Measurements from ENCODE around the gene PUM2.

PUM2 gene

DNA sequence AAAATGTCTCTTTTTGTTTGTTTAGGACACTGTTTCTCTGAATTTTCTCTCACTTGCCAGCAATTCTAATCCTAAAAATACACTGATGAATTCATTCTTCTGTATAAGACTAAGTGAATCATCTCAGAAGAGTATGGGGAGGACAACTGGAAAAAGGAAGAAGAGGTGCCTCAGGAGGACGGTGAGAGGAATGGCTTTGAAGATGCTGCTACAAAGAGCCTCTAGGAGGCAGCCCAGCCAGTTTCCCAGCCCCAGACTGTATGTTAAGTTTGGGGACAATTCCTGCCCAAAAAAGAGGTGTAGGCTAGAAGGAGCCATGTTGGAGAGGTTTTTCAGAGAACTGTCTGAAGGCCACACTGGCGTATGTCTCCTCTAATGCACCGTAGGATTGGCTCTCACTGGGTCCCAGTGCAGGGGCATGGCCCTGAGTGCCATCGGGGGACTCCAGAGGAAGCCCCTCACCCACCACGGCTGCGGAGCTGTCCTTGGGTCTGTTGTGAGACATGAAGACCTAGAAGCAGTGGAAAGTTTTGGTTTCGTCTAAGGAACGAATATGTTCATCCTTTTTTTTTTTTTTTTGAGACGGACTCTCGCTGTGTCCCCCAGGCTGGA lies 122.6 kb downstream of the PUM2 start:
- no peak for DNase-seq

- DNase-seq, result no peak
Measured at GRCh38 chr2:20226152-20226545, 124.5 kb downstream of the PUM2 start.

DNA sequence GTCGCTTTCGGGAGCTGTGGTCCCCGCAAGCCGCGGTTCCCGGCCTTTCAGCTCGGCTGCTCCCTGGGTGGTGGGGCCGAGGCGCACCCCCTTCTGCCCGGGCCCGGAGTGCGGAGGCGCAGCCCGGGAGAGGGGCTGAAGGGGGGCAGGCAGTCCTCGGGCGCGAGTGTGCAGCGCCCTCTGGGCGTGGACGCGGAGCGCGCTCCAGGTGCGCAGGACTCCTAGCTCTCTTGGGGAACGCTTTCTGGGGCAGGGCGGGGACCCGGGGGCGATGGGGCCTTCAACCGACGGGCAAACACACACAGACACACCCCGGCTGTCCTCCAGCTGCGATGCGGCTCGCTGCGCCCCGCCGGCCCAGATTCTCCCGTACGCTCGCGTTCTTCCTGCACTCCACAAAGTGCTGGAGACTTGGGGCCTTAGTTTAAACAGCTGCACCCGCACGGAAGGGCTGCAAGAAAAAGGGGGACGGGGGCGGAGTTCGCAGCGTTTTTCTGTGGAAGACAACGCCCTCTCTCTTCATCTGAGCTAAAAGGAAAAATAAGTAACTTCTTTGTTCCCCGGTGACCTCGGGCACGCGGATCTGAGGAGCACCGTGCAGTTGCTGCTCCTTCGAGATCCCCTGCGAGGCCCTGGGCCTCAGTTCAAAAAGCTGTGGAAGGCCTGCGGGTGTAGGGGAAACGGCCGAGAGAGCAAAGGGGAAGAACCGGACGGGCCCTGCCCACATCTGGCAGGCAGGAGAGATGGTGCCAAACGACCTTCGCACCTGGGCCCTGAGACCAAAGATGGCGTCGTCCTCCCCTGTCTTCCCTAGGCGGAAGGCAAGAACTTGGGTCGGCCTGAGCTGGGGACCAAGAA lies 125.1 kb downstream of the PUM2 start:
- peak; percentile 36 for DNase-seq

DNA sequence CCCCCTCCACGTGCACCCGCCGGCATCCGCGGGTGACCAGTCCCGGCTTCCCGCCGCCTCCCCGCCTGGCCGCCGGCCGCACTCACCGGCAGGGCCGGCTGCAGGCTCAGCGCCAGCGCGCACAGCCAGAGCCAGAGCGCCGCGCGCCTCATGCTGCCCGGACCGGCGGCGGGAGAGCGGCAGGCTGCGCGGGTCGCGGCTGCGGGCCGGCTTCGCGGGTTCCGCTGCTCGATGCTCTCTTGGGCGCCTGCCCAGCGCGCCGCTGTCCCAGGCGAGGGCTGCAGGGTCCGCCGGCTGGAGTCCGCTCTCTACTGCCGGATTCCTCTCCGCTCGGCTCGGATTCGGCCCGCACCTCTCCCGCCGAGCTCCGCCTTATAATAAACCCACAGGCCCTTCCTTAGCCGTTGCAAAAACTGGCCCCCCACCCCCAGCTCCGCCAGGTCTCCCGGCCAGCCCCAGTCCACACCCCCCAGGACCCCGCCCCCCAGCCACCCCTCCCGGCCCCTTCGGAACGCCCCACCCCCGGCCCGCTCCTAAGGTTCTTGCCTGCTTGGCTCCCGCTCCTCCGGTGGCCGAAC lies 125.8 kb downstream of the PUM2 start, which contains the start of gene SDC1:
Gene SDC1, minus strand, starts transcription at position 415 of the 578 bp plus-strand sequence. Its CDS starts 263 bp downstream, at position 152.
- DNase-seq, result peak; percentile 20

GRCh38 chr2:20224164-20224715 lies 126.4 kb downstream of the PUM2 start:
- DNase-seq, result no peak

DNA sequence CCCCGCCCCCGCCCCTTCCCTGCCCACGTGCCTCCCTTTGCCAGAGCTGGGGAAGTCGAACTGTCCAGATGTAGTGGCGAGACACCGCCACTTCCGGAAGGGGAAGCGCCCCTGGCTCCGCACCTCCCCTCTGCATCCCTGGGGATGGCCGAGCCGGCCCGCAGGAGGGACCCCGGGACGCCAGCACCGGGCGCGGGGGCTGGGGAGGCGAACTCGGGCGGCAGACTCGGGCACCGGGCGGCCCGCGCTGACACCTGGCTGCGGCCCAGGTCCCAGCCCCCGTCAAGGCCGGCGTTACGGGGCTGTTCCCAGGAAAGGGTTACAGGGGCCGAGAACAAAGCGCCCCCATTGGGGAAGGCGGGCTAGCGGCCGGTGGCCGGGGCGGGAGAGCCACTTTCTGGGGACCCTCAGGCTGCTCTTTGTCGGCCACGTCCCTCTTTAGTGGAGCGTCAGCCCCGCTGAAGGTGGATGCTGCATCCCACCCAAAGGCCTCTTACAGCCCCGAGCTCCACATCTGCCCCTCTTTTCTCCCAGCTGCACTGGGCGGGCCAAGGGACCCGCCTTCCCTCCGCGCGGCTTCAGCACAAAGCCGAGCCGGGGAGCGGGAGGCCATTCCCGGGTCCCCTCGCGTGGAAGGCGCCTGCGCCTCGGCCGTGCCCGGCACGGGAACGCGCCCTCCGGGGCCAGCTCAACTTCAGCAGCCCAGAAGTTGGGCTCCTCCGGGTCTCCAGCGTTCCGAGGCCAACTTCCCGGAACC lies 127.1 kb downstream of the PUM2 start:
- no peak for DNase-seq

DNA sequence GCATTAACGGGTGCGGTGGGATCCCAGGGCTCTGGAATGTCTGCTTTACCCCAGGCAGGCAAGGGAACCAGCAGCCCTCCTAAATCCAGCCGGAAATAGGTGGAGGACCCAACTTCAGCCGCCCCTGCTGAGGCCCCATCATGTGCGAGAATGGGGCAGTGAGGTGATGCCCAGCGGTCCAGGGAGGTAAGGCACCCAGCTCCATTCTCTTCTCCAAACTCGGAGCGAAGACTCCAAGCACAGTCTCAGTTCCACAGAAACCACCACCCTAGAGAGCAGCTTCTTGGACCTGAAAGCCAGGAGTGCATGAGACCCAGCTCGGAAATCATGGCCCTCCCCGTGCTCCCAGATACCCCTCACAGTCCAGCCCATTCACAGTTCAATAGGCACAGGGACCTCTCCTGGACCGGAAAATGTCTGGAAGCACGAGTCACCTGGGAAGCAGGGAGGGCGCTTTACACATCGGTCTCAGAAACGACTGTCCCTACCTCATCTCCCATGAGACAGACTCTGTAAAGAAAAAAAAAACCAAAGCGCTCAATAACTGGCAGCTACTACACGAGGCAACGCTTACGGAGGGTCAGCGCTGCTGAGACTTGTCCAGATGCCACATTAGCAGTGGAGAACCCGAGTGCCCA lies 127.8 kb downstream of the PUM2 start:
- no peak for DNase-seq

GRCh38 chr2:20222014-20222768 lies 128.5 kb downstream of the PUM2 start:
- DNase-seq, result no peak

GRCh38 chr2:20221555-20221973 lies 129.1 kb downstream of the PUM2 start:
- no peak for DNase-seq

DNA sequence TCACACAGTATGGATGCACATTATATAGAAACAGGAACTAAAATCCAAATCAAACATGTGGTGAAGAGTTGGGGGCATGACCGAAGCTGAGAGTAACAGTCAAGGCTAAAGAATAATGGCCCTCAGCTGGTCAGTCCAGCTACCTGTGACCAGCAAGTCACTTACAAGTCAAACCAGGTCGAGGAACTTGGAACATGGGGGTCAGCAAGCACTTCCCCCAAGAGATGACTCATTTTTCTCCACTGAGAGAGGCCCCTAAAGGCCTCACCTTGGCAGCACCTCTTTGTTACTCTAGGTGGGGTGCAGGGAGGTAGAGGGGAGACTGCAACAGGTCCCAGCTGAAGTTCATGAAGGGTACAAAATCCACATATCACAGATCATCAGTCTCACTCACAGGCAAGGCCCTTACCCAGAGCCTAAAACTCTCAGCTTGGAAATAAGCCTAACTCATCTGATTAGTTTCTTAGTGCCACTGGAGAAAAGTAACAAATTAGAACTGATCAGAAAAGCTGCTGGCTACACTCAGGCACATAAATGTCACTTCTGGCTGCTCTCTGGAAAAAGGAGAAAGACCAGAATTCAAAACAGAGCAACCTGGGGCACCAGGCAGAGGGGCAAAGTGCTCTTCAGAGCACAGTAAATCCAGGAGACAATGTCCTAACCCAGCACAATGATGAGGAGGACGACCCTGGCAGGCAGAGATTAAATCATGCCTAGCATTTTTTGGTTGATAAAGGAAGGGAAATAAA lies 129.7 kb downstream of the PUM2 start:
- DNase-seq, result no peak

DNA sequence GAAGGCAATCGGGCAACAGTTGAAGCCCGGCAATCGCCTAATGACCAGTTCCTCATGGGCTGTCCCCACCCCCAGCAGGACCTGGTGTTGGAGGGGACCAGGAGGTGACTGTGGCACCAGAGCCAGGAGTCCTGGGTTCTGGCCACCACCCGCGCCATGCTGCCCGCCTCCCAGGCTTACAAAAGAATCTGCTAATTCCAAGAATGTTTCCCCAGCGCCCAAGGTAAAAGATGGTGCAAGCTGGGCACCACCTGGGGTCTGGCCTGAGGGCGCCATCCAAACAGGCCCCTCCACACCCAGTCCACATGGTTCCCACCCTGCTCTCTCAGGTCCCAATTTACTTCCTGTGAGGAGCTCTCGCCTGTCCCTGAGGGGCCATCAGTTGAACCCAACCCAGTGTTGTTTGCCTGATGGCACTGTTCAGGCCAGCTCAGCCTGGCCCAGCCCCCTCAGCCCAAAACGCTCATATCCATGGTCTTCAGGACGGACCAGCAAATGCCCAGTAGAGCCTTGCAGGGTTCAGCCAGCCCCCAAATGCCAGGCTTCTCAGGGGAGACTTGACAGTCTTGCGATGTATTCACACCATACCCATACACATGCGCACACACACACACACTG lies 130.8 kb downstream of the PUM2 start:
- DNase-seq, result no peak

DNA sequence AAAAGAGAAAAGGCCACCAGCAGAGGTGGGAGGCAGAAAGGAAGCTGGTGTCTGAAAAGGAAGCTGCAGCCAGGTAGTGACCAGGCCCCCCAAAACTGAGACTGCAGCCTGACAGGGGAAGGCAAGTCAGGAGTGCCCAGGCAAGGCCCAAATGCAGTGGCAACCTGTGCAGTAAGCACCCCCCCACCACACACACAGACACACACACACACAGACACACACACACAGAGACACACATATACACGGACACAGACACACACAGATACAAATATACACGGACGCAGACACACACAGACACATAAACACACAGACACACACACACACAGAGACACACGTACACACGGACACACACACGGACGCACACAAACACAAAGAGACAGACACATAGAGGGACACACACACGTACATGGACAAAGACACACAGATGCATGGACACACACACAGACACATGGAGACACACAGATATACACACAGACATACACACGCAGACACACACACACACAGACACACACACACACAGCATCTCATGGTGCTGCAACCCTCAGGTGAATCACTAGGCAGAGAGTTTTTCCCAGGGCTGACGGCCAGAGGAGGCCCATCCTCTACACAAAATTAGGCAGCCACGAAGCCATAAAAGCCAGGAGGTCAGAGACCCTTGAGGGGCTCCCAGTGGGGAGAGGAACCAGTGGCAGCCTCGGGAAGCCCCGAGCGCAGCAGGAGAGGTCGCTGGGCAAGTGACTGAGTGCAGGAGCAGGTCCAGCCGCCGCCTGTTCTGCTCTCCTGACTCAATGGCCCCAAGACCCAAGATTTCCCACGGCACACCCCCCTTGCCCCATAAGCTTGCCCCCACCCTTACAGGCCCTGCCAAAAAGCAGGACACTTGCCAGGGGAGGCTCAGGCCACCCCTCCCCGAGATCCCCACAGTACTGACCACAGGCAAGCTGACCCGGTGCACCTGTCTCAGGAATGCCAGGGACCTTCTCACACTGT lies 132.0 kb downstream of the PUM2 start:
- DNase-seq, result no peak

DNA sequence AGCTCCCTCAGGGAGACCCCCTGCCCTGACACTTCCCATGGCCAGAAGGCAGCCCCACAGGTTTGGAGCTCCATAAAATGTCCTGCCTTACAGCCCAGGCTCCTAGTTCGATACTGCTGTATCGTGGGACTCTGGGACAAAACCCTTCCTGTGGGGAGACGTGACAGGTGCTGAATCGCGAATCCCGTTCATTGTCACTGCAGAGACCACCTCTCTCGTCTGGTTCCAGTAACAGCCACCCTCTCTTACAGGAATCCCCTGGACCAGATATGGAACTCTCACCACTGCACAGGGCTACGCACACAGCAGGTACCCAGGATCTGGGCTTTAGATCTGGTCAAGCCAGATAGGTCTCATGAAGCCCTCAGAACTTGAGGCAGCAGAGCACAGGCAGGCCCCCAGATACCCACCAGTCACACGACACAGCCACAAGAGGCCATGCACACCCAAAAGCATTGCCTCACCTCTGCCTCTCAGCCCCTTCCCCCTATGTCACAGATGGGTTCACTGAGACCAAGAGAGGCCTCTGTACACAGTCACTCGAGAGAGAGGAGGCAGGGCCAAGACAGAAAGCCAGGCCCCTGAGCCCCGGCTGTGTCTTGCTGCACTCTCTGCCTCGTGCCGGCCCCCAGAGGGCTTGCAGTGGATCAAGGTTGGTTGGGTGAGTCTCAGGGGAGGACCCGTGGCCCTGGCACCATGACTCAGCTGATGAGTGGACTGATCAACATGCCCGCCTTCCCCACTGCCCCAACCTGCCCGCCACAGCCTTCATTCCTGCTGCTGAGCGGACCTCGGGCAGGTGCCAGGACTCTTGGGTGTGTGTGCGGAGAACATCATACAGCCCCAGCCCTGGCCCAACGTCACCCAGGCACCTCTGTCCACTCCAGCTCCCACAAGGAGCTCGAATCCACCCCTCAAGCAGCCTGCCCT lies 133.3 kb downstream of the PUM2 start:
- DNase-seq, result no peak

GRCh38 chr2:20216130-20217025 lies 134.3 kb downstream of the PUM2 start:
- no peak for DNase-seq

DNA sequence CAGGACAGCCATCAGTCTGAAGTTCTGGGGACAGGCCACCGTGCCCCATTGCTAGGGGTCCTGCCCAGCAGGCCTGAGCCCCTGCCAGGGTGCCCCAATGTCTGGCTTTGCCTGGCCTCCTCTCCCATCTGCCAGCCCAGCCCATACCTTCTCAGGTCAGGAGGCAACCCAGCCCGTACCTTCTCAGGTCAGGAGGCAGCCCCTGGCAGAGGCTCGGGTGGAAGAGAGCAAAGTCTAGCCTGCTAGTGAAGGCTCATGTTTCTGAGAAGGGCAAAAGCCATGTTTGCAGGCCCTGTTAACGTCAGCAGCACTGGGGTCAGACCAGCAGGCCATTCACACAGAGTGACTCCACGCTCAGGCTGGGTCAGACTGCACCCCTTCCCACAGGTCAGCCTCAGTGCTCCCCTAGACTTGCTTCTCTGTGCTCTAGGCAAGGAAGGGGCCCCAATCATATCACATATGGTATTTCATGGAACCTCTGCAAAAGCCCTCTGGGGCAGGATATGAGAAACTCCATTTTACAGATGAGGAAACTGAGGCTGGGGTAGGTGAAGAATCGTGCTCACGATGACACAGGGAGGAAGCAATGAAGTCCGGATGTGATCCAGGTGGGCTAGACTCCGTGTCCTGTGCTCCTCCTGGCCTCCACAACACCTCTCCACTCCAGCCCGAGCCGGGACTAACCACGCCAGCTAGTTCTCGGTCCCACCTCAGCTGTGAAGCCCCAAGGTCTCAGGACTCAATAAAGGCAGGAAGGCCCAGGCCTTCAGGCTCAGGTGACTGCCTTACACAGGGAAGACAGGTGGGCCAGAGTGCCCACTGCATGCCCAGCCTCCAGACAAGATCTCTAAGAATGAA lies 135.2 kb downstream of the PUM2 start:
- no peak for DNase-seq
